Left ventricle myocardium superior (tissue), 1 donor: ENCODE data around the gene ELL2. TPM values are rescaled to one million over a fixed set of nuclear protein-coding genes. Genes with fewer than 3 reads are reported as not detected.
A peak's percentile ranks its signal among the peaks of the same experiment; 100 is the strongest.
"Not testable (repeated sequence)": the region's sequence is repeated elsewhere in the genome, so short reads cannot be mapped to it uniquely, and the experiment has no call there.

Source experiments
- ATAC-seq: fragments of 200-7000 bp; cut with Tn5 transposase; one replicate; pipeline ENCODE4 v1.9.1; 2020; ENCODE audit warnings: mild to moderate bottlenecking, moderate library complexity
- DNase-seq: peaks from one replicate; pipeline ENCODE4 v3.0.0-alpha.2; 2020
- intact Hi-C: fragments of 100-400 bp; cut with micrococcal nuclease; formaldehyde crosslinking; loops from one replicate; pipeline ENCODE4 v1.11.0; 2022
- total RNA-seq: library from RNA; stranded (reverse); fragmentation: NEBNext Ultra II Directional; extraction: Animal tissue kit (Norgen Biotek cat#: 25700); gene quantifications from one replicate; pipeline ENCODE4 v1.2.1, GENCODE V29; 2021
- donor health status: DM: no; HTN: yes; CAD: no; lungs with severe emphysema.

ELL2 gene
- total RNA-seq, 1 donor from 2014 or later, result 23.4 TPM

DNA sequence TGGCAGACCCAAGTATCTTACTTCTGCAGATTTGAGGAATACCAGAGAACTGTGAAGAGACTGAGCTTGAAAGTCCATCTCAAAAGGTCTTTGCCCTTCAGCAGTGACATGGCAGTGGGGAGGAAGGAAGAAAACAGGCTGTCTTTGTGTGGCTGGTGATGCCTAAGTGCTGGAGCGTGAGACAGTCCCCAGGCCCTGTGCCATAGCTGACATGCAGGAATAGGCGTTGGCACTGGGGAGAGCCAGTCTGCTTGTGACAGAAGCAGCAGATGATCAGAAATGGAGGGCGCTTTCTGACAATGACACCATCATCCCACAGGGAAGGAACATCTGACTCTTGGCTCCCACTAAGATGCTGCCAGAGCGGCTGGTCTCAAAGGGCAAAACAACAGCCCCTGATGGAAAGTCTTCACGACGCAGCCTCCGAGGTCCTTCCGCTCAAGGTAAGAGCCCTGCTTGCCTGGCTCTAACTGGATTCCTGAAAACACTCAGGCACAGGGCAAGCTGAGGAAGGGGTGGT lies 123.6 kb downstream of the ELL2 start:
- DNase-seq, result no peak
- intact Hi-C loops, result no loop called here
- no peak for ATAC-seq

DNA sequence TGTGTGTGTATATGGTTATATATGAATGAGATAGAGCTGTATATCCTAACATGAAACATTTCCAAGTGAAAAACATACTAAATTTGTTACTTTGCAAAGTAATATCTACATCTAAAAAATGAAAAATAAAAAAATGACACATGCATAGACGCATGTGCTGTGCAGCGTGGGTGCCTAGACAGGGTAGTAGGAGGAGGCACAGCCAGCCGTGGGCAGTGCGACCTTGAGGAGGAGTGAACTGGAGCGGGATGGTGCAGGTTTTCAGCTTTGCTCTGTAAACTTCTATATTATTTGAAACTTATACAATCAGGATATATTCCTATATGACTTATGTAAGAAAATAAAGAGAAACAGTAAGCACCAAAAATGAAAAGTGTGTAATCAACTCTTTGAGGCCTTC lies 124.2 kb downstream of the ELL2 start:
- DNase-seq, result no peak
- no peak for ATAC-seq
- intact Hi-C loops, result no loop called here

DNA sequence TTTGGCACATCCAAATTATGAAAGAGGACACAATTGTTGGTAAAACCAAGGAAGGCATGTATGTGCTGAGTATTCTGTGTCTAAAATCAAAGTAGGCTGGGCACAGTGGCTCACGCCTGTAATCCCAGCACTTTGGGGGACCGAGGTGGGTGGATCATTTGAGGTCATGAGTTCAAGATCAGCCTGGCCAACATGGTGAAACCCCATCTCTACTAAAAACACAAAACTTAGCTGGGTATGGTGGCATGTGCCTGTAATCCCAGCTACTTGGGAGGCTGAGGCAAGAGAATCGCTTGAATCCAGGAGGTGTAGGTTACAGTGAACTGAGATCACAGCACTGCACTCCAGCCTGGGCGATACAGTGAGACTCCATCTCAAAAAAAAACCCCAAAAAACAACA lies 124.7 kb downstream of the ELL2 start:
- ATAC-seq, DNase-seq, intact Hi-C loops: not testable (repeated sequence)

DNA sequence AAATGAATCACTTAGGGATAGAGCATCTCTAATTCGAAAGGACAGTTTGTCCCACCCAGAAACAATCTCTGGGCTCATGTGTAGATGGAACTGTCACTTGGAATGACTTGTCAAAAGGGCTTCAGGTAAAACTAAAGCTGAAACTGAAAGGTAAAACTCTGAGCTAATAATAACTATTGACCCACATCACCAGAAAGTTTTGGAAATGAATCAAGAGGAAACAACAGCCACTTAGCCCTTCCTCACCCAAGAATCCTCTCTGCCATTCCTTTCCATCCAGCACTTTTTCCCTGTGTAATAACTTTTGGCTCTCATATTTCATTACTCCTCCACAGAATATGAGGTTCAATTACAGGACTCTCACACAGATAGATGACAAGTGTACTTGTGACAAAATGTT lies 125.1 kb downstream of the ELL2 start:
- DNase-seq (no peak), ATAC-seq (no peak)
- intact Hi-C loops, result no loop called here

DNA sequence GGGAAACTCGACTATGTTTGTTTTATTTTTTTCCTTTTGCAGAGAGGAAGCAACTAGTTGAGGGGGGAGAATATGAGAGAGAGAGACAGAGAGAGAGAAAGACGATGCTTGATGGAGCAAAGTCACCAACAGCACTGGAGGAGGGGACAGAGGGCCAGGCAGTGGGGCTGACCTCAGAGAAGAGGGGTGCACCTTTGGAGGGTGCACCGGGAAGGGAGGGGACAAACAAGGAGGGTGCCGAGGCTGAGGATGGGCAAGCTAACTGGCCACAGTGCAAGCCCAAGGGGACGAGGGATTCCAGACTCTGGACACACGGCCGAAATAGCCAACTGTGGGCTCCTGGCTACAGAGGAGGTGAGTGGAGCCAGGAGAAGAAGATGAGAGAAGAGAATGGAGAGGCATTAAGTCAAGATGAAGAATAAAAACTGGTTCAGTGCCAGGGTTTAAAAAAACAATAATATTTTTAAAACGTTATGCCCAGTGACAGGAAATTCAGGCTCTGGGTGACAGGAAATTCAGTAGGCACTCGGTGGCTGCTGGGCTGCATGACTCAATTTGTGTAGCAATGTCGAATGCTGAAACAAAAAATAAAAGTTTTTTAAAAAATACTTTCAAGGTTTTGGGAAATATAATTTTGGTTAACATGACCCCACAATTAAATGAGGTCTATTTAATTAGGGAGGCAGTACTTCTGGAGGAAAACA lies 125.8 kb downstream of the ELL2 start:
- ATAC-seq (peak; percentile 18), DNase-seq (no peak)

More for the DNA sequence above, 125.8 kb downstream of the ELL2 start:
- intact Hi-C loops, result no loop called here

Other genes starting within 250 kb of the ELL2 start
- gene RHOBTB3, start 230.5 kb downstream of the ELL2 start, total RNA-seq, result 90.0 TPM
- gene GLRX, start 139.1 kb downstream of the ELL2 start, total RNA-seq, result 106 TPM